ENCODE measurements around the gene CCDC85A.

CCDC85A gene

GRCh38 chr2:56372071-56372656 lies 188.4 kb downstream of the CCDC85A start:
- no peak for DNase-seq (ENCODE audit: low spot score)

GRCh38 chr2:56375251-56375650 lies 191.5 kb downstream of the CCDC85A start:
- DNase-seq (ENCODE audit: low spot score), result no peak

- no peak for DNase-seq (ENCODE audit: low spot score)
These were observed 193.2 kb downstream of the CCDC85A start for GRCh38 chr2:56376699-56377665.

GRCh38 chr2:56379066-56379465 lies 195.3 kb downstream of the CCDC85A start:
- no peak for DNase-seq (ENCODE audit: low spot score)

GRCh38 chr2:56380861-56381260 lies 197.1 kb downstream of the CCDC85A start:
- no peak for DNase-seq (ENCODE audit: low spot score)

GRCh38 chr2:56382466-56382865 lies 198.7 kb downstream of the CCDC85A start:
- no peak for DNase-seq (ENCODE audit: low spot score)

- no peak for DNase-seq (ENCODE audit: low spot score)
These were observed 202.9 kb downstream of the CCDC85A start for GRCh38 chr2:56386657-56387056.

- DNase-seq (ENCODE audit: low spot score), result no peak
These were observed 206.9 kb downstream of the CCDC85A start for GRCh38 chr2:56390644-56391043.

GRCh38 chr2:56410140-56410539 lies 226.3 kb downstream of the CCDC85A start:
- no peak for DNase-seq (ENCODE audit: low spot score)

GRCh38 chr2:56416500-56417176 lies 232.8 kb downstream of the CCDC85A start:
- DNase-seq (ENCODE audit: low spot score), result no peak
